NCI-H2107 treated with DMSO at 0.1 percent for 48 hours (cell line): ENCODE measurements around the gene PIGC.

Source experiments
- DNase-seq: peaks from one replicate; lab custom pipeline; 2025; ENCODE audit not compliant: unreplicated experiment; lab: John Stamatoyannopoulos, UW

Gene PIGC

GRCh38 chr1:172399756-172400721, 43.8 kb downstream of the PIGC start:
- DNase-seq = no peak

- DNase-seq = peak; percentile 7
Measured at GRCh38 chr1:172398970-172399755, 44.7 kb downstream of the PIGC start.

- no peak for DNase-seq
Measured at GRCh38 chr1:172398193-172398592, 45.7 kb downstream of the PIGC start.

- DNase-seq = no peak
Measured at GRCh38 chr1:172397633-172398032, 46.2 kb downstream of the PIGC start.

GRCh38 chr1:172397221-172397620, 46.6 kb downstream of the PIGC start:
- DNase-seq = no peak

GRCh38 chr1:172395576-172395975, 48.3 kb downstream of the PIGC start:
- no peak for DNase-seq

GRCh38 chr1:172394811-172395210, 49.1 kb downstream of the PIGC start:
- DNase-seq = no peak

- DNase-seq = no peak
Measured at GRCh38 chr1:172394141-172394751, 49.6 kb downstream of the PIGC start.

GRCh38 chr1:172393354-172393753, 50.5 kb downstream of the PIGC start:
- DNase-seq = no peak

- DNase-seq = no peak
Measured at GRCh38 chr1:172391976-172392375, 51.9 kb downstream of the PIGC start.
